NCI-H82 (cell line): ENCODE measurements around the gene SARS1.

Experiments used
- DNase-seq: peaks from one replicate; lab custom pipeline; 2025; lab: John Stamatoyannopoulos, UW

The SARS1 gene

GRCh38 chr1:109249654-109250401 lies 36.1 kb downstream of the SARS1 start:
- peak; percentile 36 for DNase-seq

- DNase-seq, result no peak
Measured at GRCh38 chr1:109250454-109251276, 36.9 kb downstream of the SARS1 start.

DNA sequence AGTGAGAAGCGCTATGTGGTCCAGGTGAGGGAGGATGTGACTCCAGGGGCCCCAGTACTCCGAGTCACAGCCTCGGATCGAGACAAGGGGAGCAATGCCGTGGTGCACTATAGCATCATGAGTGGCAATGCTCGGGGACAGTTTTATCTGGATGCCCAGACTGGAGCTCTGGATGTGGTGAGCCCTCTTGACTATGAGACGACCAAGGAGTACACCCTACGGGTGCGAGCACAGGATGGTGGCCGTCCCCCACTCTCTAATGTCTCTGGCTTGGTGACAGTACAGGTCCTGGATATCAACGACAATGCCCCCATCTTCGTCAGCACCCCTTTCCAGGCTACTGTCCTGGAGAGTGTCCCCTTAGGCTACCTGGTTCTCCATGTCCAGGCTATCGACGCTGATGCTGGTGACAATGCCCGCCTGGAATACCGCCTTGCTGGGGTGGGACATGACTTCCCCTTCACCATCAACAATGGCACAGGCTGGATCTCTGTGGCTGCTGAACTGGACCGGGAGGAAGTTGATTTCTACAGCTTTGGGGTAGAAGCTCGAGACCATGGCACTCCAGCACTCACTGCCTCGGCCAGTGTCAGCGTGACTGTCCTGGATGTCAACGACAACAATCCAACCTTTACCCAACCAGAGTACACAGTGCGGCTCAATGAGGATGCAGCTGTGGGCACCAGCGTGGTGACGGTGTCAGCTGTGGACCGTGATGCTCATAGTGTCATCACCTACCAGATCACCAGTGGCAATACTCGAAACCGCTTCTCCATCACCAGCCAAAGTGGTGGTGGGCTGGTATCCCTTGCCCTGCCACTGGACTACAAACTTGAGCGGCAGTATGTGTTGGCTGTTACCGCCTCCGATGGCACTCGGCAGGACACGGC lies 37.8 kb downstream of the SARS1 start:
- DNase-seq, result no peak

GRCh38 chr1:109252167-109252892 lies 38.6 kb downstream of the SARS1 start:
- DNase-seq, result no peak

DNA sequence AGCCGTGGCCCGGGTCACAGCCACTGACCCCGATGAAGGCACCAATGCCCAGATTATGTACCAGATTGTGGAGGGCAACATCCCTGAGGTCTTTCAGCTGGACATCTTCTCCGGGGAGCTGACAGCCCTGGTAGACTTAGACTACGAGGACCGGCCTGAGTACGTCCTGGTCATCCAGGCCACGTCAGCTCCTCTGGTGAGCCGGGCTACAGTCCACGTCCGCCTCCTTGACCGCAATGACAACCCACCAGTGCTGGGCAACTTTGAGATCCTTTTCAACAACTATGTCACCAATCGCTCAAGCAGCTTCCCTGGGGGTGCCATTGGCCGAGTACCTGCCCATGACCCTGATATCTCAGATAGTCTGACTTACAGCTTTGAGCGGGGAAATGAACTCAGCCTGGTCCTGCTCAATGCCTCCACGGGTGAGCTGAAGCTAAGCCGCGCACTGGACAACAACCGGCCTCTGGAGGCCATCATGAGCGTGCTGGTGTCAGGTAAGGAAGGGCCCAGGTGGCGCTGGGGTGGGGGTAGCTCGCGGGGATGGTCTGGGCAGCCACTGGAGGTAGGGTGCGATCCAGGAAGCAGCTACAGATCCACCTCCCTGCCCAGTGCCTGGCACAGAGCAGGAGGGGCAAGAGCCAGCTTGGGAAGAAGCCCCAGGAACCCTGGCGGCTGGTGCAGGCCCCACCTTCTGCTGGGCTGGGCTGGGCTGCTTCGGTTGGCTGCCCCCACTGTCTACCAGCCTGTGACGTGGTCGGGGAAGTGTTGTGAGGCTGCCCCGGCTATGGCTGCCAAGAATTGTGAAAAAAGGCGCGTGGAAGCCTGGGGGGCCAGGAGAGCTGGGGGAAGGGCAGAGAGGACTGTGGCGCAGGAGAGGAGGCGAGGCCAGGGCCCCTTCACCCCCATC lies 39.4 kb downstream of the SARS1 start:
- DNase-seq, result no peak

GRCh38 chr1:109253803-109254620 lies 40.3 kb downstream of the SARS1 start:
- DNase-seq, result peak; percentile 45

GRCh38 chr1:109254621-109255096 lies 40.9 kb downstream of the SARS1 start:
- peak; percentile 50 for DNase-seq

- DNase-seq, result peak; percentile 85
Measured at GRCh38 chr1:109255097-109255651, 41.5 kb downstream of the SARS1 start.

DNA sequence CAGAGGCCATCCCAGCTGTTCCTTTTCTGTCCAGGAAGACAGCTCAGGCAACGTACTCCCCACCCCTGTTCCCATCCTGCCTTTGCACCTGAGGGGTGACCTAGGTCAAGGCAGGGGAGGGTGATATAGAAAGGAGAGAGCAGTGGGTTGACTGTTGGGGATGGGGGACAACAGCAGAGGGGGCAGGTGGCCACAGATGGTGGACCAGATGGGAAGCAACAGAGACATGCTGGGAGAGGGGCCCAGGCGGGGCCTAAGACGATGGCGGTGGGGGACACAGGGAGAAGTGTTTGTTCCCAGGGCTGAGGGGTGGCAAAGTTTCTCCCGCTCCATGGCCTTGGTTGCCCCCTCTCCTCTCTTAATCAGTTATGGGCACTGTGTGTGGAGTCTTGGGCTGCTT lies 42.0 kb downstream of the SARS1 start:
- DNase-seq, result peak; percentile 90

GRCh38 chr1:109256085-109256484 lies 42.4 kb downstream of the SARS1 start:
- peak; percentile 67 for DNase-seq

GRCh38 chr1:109256971-109257681 lies 43.4 kb downstream of the SARS1 start:
- no peak for DNase-seq

DNA sequence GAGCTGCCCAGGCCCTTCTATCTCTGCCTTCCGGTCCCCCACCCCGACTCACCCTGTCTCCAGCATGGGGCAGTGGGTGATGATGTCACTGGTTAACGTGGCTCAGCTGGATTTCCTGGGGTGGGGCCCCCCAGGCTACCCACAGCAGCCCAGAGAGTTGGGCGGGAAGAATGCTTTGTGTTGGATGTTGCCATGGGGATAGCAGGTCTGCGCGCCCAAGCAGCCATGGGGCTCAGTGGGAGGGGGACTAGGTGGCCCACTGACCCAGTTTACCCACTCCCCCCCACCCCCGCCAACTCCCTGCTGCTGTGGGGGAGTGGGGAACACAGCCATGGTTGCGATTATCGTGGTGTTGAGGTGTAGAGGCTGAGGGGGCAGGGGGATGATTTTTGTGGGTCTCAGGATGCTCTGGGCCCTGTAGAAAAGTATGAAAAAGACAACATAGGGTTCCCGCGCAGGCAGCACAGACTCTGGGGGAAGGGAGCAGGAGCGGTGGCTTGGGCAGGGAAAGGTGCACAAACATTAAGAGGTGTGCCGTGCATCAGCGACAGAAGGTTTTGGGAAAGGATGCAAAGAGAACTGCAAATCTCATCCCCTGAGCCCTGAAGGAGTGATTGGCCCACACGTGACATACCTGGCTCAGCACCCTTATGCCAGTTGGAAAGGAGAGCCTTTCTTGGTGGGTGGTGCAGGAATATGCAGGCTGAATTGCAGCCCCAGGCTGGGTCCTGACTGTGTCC lies 44.1 kb downstream of the SARS1 start:
- DNase-seq, result no peak

DNA sequence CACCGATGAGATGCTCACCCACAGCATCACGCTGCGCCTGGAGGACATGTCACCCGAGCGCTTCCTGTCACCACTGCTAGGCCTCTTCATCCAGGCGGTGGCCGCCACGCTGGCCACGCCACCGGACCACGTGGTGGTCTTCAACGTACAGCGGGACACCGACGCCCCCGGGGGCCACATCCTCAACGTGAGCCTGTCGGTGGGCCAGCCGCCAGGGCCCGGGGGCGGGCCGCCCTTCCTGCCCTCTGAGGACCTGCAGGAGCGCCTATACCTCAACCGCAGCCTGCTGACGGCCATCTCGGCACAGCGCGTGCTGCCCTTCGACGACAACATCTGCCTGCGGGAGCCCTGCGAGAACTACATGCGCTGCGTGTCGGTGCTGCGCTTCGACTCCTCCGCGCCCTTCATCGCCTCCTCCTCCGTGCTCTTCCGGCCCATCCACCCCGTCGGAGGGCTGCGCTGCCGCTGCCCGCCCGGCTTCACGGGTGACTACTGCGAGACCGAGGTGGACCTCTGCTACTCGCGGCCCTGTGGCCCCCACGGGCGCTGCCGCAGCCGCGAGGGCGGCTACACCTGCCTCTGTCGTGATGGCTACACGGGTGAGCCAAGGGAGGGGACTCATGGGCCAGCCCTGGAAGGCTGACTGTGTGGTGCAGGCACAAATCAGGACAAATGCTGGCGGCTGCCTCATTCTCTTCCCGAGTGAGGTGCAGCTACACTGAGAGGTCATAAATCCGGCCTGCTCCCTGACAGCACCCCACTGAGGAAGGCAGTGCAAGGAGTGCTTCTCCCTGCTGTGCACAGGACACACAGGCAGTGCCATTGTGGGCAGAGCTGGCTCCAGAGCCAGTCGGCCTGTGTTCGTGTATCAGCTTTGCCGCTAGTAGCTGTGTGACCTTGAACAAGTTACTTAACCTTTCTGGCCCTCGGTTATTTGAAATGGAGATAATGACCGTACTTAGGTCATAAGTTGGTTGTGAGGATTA lies 45.1 kb downstream of the SARS1 start:
- DNase-seq, result peak; percentile 39

GRCh38 chr1:109259674-109260557 lies 46.2 kb downstream of the SARS1 start:
- peak; percentile 39 for DNase-seq

- DNase-seq, result no peak
Measured at GRCh38 chr1:109261006-109261405, 47.3 kb downstream of the SARS1 start.

DNA sequence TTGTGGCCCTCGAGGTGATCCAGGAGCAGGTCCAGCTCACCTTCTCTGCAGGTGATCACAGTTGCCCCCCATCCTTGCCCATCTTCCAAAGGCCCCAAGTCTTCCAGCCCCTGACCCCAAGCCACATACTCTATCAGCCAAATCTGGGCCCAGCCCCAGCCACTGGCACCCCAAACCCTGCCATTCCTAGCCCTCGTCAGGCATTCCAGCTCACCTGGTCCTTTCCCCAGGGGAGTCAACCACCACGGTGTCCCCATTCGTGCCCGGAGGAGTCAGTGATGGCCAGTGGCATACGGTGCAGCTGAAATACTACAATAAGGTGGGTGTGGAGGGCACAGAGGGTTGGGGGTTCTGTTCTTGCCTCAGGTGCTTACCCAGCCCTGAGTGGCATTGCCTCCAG lies 47.9 kb downstream of the SARS1 start:
- DNase-seq, result no peak
